GM12891 (cell line): ENCODE data around the gene CLEC3A.

ENCODE experiments used
- PAX5 ChIP-seq: IDR thresholded peaks from 2 replicates; pipeline ENCODE4 v1.6.1; 2011; ENCODE audit warnings: low read length, moderate library complexity, mild to moderate bottlenecking; ENCODE audit not compliant: insufficient read depth, severe bottlenecking
- POLR2A ChIP-seq: IDR thresholded peaks from 2 replicates; pipeline ENCODE4 v1.6.1; 2011; ENCODE audit warnings: low read depth, low read length, control low read depth
- POLR2AphosphoS5 ChIP-seq: IDR thresholded peaks from 2 replicates; pipeline ENCODE4 v1.6.1; 2011; ENCODE audit warnings: low read depth, low read length, control low read depth
- POU2F2 ChIP-seq: IDR thresholded peaks from 2 replicates; pipeline ENCODE4 v1.6.1; 2011; ENCODE audit warnings: low read depth, mild to moderate bottlenecking, control low read depth, low read length, moderate library complexity
- SPI1 ChIP-seq: IDR thresholded peaks from 2 replicates; pipeline ENCODE4 v1.6.1; 2011; ENCODE audit warnings: low read depth, low read length, control low read depth
- TAF1 ChIP-seq: IDR thresholded peaks from 2 replicates; pipeline ENCODE4 v1.6.1; 2011; ENCODE audit warnings: low read depth, low read length, control low read depth

DNA sequence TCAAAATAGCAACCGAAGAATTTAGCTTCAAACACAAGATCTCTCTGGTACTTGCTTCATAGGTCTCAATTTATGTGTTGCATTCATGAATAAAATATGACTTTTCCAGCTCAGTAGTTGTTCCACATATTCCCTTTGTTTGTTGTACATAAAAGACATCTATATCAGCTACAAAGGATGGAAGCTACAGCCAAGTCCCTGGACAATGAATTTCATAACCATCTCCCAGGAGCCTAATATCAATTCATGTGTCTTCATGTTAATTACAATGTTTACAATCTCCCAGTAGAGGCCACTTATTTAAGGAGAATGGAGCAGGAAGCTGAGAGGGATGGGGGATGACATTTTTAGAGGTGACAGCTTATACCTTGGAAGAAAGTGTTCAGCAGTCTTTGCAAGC, 3.3 kb downstream of the CLEC3A start:
- TF ChIP-seq PAX5 (no peak), POLR2A (no peak), POLR2AphosphoS5 (no peak), SPI1 (no peak), TAF1 (no peak), POU2F2 (no peak)
